AG08395 (cell line): ENCODE results near the gene CYP26C1.

Experiments
- DNase-seq: peaks from one replicate; pipeline ENCODE4 v3.0.0; 2012; ENCODE audit warnings: mixed read lengths, low spot score

Gene CYP26C1

DNA sequence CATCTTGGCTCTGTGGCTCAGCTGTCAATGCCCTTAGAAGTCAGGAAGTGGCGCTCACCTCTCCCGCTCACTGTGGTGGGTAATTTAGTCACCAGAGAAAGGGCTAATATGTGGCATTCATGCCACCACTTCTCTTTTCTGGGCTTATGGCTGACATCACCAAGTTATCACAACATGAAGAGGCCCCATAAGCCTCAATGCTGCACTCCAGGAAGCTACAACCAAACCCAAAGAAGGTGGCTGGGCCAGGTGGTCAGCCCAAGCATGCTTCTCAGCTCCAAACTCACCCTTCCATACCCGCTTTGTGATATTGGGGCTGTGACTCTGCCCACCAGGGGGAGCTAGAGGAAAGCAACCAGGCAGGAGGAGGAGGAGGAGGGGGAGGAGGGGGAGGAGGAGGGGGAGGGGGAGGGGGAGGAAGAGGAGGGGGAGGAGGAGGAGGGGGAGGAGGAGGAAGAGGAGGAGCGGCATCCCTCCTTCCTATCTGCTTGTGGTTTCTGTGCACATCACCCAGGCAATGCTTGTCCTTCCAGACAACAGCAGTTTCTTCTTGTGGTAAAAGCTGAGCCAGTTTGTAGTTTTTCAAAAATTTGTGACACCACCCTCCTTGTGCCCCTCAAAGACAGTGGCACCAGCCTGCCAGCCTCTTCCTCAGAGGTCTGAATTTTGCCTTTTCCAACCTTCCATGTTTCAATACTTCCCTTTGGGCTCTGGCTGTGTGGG, 55.2 kb downstream of the CYP26C1 start:
- peak; percentile 59 for DNase-seq
